HG02884 (cell line): ENCODE measurements around the gene SCLY.

Experiments
- ATAC-seq: cut with Tn5 transposase; IDR thresholded peaks from one replicate; pipeline ENCODE4 v1.9.1; 2021; ENCODE audit warnings: mild to moderate bottlenecking, moderate library complexity; ENCODE audit not compliant: unreplicated experiment

SCLY gene

GRCh38 chr2:238069021-238069709 lies 8.4 kb downstream of the SCLY start:
- no peak for ATAC-seq

DNA sequence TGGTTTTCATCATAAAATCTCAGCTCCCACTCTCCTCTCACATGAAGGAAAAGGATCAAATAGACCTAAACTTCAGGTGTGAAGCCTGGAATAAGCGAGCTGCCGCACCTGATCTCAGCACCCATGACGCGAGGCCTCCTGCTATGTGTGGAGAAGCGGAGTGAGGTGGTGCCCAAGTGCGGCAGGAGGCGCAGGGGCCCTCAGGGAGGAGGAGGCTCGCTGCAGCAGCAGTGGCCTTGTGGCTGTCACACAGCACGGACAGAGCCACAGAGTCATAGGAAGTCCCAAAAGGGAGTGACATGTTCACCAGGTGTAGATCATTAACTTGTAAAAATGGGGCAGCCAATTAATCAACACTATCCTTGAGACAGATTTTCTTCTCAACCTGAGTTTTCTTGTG lies 9.1 kb downstream of the SCLY start:
- no peak for ATAC-seq

DNA sequence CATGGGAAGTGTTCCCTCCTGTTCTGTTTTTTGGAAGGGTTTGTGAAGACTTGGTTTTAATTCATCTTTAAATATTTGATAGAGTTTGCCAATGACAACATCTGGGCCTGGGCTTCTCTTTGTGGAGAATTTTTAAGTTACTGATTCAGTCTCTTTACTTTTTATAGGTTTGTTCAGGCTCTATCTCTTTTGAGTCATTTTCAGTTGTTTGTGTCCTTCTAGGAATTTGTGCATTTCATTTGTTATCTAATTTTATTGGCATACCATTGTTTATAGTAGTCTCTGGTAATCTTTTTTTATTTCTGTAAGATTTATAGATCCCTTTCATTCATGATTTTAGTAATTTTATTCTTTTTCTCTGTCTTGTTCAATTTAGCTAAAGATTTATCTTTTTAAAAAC lies 14.6 kb downstream of the SCLY start:
- ATAC-seq, result no peak

GRCh38 chr2:238077292-238077691 lies 16.5 kb downstream of the SCLY start:
- no peak for ATAC-seq

DNA sequence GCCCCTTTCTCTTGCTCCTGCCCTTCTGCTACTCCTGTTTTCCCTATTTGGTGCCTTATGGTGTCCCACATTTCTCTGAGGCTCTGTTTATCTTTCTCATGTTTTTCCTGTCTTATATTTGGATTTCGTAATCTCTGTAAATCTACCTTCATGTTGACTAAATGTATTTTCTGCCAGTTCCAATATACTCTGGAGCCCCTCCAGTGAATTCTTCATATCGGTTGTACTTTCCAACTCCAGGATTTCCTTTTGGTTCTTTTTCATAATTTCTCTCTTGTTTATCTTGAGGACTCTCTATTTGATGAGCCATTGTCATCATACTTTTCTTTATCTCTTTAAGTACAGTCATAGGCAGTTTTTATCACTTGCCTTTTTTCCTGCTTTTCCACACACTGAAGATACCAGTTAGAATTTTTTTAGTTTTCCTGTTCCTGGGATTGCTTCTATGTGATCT lies 19.1 kb downstream of the SCLY start:
- ATAC-seq, result no peak

GRCh38 chr2:238080518-238080917 lies 19.7 kb downstream of the SCLY start:
- no peak for ATAC-seq

DNA sequence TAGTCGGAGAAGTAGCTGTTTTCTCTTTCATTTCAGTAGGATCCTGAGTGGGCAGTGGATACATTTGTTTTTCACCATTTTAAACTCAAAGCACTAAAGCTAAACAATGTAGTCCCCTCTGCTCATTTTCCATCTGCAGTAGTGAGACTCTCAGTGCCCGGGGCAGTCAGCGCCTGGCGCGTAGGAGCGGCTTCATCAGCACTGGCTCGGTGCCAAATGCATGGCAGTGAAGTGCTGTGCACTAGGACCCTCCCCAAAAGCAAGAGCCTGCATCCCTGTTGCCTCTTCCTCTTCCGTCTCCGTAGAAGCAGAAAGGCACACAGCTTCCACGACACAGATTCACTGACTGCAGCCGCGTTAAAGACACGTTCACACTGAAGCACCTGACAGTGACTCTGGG lies 20.3 kb downstream of the SCLY start:
- ATAC-seq, result no peak

DNA sequence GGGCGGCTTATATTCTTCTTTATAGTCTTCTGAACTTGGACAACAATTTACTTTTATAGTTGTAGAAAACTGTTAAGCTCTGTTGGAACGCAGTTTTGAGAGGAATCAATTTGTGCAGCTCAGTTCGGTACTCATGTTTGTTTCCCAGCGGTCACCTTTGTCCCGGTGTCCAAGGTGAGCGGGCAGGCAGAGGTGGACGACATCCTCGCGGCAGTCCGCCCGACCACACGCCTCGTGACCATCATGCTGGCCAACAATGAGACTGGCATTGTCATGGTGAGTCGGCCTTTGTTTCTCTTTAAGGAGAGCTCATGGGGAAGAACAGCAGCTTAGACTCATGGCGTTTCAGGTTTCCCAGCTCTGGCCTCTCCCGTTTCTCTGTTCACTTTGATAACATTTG lies 20.8 kb downstream of the SCLY start:
- ATAC-seq, result no peak

DNA sequence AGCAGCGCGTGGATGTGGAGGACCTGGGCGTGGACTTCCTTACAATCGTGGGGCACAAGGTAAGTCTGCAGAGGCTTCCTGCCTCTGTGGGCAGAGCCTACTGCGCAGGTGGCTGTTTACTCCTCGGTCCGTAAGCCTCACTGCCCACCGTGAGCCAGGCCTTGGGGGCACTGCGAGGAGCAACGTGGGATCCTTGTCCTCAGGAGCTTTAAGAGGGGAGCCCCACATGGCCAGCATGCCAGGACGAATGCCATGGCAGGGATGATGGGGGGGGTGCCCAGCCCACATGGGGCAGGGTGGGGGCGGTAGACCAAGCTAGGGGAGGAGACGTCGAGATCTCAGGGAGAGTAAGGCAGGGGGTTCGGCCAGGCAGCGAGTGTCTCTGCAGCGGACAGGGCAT lies 21.4 kb downstream of the SCLY start:
- no peak for ATAC-seq

DNA sequence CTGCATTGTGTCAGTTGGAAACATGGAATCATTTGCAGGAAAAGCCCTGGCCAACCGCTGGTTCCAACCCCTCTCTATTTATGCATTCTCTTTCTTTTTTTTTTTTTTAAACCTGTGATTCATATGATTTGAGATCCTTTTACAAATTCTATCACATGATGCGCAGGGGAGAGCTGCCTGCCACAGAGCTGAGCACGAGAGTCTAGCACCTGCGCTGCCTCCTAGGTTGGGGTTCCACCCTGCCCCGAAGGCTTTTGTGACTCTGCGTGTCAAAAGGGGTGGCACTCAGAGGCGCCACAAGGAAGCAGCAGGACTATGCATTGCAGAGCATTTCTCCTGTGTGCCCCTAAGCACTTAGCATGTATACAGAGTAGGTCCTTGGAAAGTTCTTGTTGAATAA lies 22.0 kb downstream of the SCLY start:
- ATAC-seq, result no peak

DNA sequence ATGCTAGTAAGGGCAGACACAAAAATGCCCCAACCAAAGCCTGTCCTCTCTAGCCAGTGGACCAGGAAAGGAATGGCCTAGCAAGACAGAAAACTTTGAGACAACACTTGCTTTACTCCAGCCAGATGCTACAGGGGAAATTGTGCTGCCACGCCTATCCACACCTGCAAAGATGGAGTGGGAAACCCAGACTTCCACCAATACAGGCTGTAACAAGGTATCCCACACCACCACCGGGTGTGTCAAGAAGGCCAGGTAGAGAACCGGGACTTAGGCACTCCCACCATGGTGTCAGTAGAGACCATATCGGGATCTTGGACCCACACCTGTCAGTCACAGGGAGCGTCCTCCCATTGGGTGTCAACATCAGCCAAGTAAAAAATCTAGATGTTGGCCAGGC lies 23.1 kb downstream of the SCLY start:
- ATAC-seq, result no peak

GRCh38 chr2:238084761-238085160 lies 24.0 kb downstream of the SCLY start:
- no peak for ATAC-seq

DNA sequence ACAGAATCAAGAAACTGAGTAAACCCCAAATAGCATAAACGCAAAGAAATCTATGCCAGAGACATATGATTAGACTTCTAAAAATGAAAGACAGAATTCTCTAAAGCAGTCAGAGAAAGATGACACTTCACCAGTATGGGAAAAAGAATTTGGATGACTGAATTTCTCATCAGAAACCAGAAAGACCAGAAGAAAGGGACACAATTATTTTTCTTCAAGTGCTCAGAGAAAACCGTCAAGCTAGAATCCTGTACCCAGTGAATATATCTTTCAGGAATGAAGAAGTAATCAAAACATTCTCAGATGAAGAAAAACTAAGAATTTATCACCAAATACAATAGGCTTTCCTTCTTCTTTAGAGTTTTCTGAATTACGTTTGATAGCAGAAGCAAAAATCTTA lies 25.1 kb downstream of the SCLY start:
- no peak for ATAC-seq

DNA sequence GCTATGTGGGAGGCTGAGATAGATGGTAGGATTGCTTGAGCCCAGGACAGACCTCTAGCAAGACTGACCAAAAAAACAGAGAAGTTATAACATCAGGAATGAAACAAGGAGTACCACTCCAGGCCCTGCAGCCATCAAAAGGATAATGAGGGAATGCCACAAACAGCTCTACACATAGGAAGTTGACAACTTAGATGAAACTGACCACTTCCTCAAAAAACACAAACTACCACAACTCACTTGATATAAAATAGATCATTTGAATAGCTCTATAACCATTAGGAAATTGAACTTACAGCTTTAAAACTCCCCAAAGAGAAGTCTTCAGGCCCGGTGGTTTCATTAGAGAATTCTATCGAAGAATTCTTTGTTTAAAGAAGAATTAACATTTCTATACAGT lies 26.4 kb downstream of the SCLY start:
- no peak for ATAC-seq

DNA sequence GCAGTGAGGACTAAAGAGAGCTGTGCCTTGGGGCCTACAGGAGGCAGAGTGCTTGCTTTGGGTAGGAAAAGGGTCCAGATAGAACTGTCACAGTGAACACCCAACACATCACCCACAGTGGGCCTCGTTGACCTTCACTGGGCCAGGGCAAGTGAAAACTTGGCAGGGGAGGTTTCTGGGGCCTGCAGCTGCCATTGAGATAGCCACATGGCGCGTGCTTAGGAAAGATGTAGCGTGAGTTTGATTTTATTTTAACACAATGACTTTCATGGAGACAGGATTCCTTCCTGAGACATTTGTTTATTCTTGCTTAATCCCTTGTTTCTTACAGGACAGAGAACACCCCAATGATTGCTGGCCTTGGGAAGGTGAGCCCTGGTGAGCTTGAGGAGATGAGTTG lies 30.1 kb downstream of the SCLY start:
- ATAC-seq, result no peak

GRCh38 chr2:238091436-238092060 lies 30.7 kb downstream of the SCLY start:
- ATAC-seq, result no peak

- ATAC-seq, result no peak
These were observed 31.8 kb downstream of the SCLY start for GRCh38 chr2:238092486-238093035.

GRCh38 chr2:238093181-238094140 lies 32.7 kb downstream of the SCLY start:
- ATAC-seq, result no peak

DNA sequence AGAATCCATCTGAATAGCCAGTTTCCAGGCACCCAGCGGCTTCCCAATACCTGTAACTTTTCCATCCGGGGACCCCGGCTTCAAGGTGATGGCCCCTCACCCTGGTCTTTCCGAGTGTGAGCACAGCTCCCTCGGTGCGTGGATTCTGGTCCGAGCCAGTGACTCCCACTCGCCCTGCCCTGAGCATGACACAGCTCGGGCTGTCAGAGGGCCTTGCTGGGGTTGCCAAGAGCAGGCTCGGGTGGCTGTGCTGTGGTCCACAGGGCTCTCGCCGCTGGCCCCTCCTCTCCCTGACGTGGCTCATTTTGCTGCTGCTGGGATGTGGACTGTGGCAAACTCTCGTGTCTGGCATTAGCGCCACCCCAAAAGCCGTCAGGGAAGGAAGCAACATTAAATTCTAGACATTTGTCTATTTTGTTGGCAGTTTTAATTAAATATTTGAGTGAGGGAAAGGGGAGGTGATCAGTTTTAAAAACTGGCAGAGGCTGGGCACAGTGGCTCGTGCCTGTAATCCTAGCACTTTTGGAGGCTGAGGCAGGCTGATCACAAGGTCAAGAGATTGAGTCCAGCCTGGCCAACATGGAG lies 33.7 kb downstream of the SCLY start:
- no peak for ATAC-seq

- no peak for ATAC-seq
These were observed 34.3 kb downstream of the SCLY start for GRCh38 chr2:238095143-238095542.
